Progenitor cell of endocrine pancreas (in vitro differentiated cells): ENCODE results near the gene FJX1. TPM values are rescaled to one million over a fixed set of nuclear protein-coding genes. Genes with fewer than 3 reads are reported as not detected.

Source experiments
- DNase-seq: peaks from one replicate; pipeline ENCODE4 v3.0.0; 2021; ENCODE audit warnings: low spot score; ENCODE audit not compliant: unreplicated experiment
- H3K27ac Mint-ChIP-seq: 2 replicates; pipeline ENCODE4 v1.8.0; 2021; ENCODE audit warnings: mild to moderate bottlenecking, moderate library complexity, mixed read lengths
- H3K27me3 Mint-ChIP-seq: 2 replicates; pipeline ENCODE4 v1.8.0; 2021; ENCODE audit warnings: mixed read lengths
- H3K36me3 Mint-ChIP-seq: 2 replicates; pipeline ENCODE4 v1.8.0; 2022; ENCODE audit warnings: mixed read lengths; ENCODE audit not compliant: insufficient read depth
- H3K4me1 Mint-ChIP-seq: 2 replicates; pipeline ENCODE4 v1.8.0; 2021; ENCODE audit warnings: low read depth, mixed read lengths
- H3K4me3 Mint-ChIP-seq: 2 replicates; pipeline ENCODE4 v1.8.0; 2021; ENCODE audit warnings: low read depth, mild to moderate bottlenecking, moderate library complexity, mixed read lengths
- H3K9me3 Mint-ChIP-seq: 2 replicates; pipeline ENCODE4 v1.8.0; 2021; ENCODE audit warnings: low read depth, mixed read lengths
- CTCF ChIP-seq: fragments of 200-600 bp; sonication (generic); IDR thresholded peaks from one replicate; pipeline ENCODE4 v1.5.0; 2021; ENCODE audit warnings: antibody characterized with exemption, mild to moderate bottlenecking; ENCODE audit not compliant: unreplicated experiment
- total RNA-seq: library from RNA; stranded (reverse); gene quantifications from 2 replicates; pipeline ENCODE4 v1.2.1, GENCODE V29; 2021

FJX1 gene
- total RNA-seq, 1 donor from 2014 or later, result 11.2 TPM

DNA sequence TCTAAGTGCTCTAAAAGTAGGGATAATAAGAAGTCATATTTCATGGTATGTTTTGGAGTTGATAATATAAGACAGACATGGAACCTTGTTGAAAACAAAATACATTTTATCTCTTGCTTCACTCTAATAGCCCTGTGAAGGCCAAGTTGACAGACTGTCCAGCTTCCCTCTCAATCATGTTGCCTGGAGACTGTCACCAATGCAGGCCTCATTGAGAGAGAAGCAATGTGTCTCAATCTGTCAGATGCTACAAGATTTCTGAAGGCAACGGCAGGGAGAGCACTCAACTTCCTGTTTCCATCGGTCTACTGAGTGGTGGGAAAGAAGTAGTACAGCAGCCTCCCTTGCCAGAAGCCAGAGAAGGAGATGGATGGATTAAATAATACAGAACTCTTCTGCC is 23.6 kb upstream of the FJX1 start:
- H3K36me3 Mint-ChIP-seq, result no peaks in the 10 kb centered on the region
- H3K9me3 Mint-ChIP-seq, result no peaks in the 10 kb centered on the region
- TF ChIP-seq CTCF, result no peak
- H3K27ac Mint-ChIP-seq, result no peak overlapping the region
- H3K4me3 Mint-ChIP-seq, result no peak overlapping the region
- no peak for DNase-seq
- H3K27me3 Mint-ChIP-seq, result peaks cover 22% of the 10 kb centered on the region
- no peaks in the 10 kb centered on the region for H3K4me1 Mint-ChIP-seq

DNA sequence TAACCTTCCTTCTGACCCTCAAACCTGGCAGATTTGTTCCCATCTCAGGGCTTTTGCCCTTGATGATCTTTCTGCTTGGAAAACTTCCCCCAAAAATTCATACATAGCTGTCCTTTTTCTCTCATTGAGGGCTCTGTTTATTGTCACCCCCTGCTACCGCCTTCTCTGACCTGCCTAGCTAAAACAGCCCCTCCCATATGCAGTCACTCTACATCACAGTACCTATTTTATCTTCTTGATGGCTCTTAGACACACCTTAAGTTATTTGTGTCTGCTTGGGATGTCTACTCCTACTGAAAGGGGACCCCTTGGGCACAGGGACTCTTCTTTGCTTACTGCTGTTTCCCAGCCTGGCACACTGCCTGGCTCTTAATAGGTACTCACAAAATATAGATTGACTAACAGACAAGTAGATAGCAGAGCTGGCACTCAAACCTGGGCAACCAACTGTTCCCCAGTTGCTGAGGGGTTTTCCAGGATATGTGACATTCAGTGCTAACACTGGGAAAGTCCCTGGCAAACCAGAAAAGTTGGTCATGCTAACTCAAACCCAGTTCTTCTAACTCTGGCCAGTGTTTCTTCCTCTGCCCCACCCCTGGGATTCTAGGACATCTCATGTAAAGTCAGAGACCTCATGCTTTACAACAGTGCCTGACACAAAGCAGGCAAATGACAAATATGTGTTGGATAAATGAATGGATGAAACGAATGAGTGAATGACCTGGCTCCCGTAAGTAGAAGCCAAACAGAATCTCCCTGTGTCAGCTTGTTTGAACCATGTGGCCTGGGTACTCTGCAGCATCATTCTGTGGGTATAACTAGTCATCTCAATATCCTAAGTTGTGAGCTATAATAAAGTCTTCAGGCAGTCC is 19.8 kb upstream of the FJX1 start:
- no peak overlapping the region for H3K4me3 Mint-ChIP-seq
- no peaks in the 10 kb centered on the region for H3K9me3 Mint-ChIP-seq
- no peak overlapping the region for H3K27ac Mint-ChIP-seq
- H3K4me1 Mint-ChIP-seq, result no peaks in the 10 kb centered on the region
- no peaks in the 10 kb centered on the region for H3K36me3 Mint-ChIP-seq
- DNase-seq, result no peak
- H3K27me3 Mint-ChIP-seq, result peaks cover 6% of the 10 kb centered on the region
- TF ChIP-seq CTCF, result no peak

GRCh38 chr11:35600331-35600838 is 17.9 kb upstream of the FJX1 start:
- no peak for TF ChIP-seq CTCF

DNA sequence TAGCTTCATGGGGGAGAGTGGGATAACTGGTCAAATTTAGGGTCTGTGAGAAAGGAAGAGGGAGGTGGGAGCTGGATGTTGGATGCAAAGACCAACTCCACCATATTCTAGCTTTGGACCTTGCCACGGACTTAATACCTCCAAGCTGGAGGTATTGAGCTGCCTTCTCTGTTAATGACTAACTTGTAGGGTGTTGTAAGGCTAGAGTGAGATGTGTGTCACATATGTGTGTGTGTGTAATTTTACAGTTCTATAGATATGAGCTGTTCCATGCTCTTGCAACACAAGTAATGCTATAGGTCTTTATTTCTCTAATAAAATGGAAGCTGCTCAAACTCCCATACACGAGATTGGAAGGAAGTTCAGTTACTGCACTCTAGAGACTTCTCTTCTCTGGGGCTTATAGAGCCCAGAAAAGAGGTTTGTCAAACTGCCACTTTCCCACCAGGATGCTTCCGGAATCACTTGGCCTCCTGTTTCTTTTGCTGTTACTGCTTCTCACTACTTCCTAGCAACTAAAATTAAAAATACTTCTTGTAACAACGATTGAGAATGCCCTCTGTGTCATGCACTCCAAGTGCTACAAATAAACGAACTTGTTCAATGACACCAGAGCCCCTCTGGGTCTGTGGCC is 16.0 kb upstream of the FJX1 start:
- Mint-ChIP-seq H3K4me3 (no peak overlapping the region), H3K27me3 (peaks cover 9% of the 10 kb centered on the region), H3K27ac (no peak overlapping the region)

More at GRCh38 chr11:35600331-35600838, 17.9 kb upstream of the FJX1 start:
- peaks cover 6% of the 10 kb centered on the region for H3K27me3 Mint-ChIP-seq
- no peak for DNase-seq
- H3K9me3 Mint-ChIP-seq, result peaks cover 2% of the 10 kb centered on the region
- H3K4me1 Mint-ChIP-seq, result no peaks in the 10 kb centered on the region
- H3K4me3 Mint-ChIP-seq, result no peak overlapping the region
- H3K27ac Mint-ChIP-seq, result no peak overlapping the region
- no peaks in the 10 kb centered on the region for H3K36me3 Mint-ChIP-seq

More for the DNA sequence above, 16.0 kb upstream of the FJX1 start:
- H3K9me3 Mint-ChIP-seq, result peaks cover 2% of the 10 kb centered on the region
- DNase-seq, result no peak
- H3K36me3 Mint-ChIP-seq, result no peaks in the 10 kb centered on the region
- no peak for TF ChIP-seq CTCF
- no peaks in the 10 kb centered on the region for H3K4me1 Mint-ChIP-seq
